Mesendoderm (in vitro differentiated cells): ENCODE measurements around the gene NUMB.

Experiments
- DNase-seq: peaks from one replicate; pipeline ENCODE4 v3.0.0; 2013
- H2AK5ac ChIP-seq: 2 replicates; pipeline ENCODE4 v1.6.1; 2013; ENCODE audit warnings: low read length, inconsistent platforms
- H2BK120ac ChIP-seq: 2 replicates; pipeline ENCODE4 v1.6.1; 2013; ENCODE audit warnings: low read depth, mild to moderate bottlenecking, low read length, moderate library complexity, mixed read lengths
- H2BK15ac ChIP-seq: replicated peaks from 2 replicates; pipeline ENCODE4 v1.6.1; 2013; ENCODE audit warnings: low read depth, mild to moderate bottlenecking, moderate library complexity
- H2BK5ac ChIP-seq: 2 replicates; pipeline ENCODE4 v1.6.1; 2013; ENCODE audit warnings: low read length, inconsistent platforms
- H3K18ac ChIP-seq: 2 replicates; pipeline ENCODE4 v1.6.1; 2013; ENCODE audit warnings: mild to moderate bottlenecking, low read length, mixed read lengths
- H3K23ac ChIP-seq: one replicate; pipeline ENCODE4 v1.6.1; 2013; ENCODE audit warnings: low read length
- H3K27ac ChIP-seq: 2 replicates; pipeline ENCODE4 v1.5.1; 2013; ENCODE audit warnings: low read depth, mild to moderate bottlenecking, inconsistent platforms, low read length, moderate library complexity
- H3K27me3 ChIP-seq: 2 replicates; pipeline ENCODE4 v1.6.1; 2013; ENCODE audit warnings: low read length, control low read depth, mild to moderate bottlenecking, inconsistent platforms; ENCODE audit not compliant: insufficient read depth, poor library complexity
- H3K36me3 ChIP-seq: 2 replicates; pipeline ENCODE4 v1.6.1; 2013; ENCODE audit warnings: low read length, inconsistent platforms; ENCODE audit not compliant: control insufficient read depth, insufficient read depth
- H3K4ac ChIP-seq: one replicate; pipeline ENCODE4 v1.6.1; 2013; ENCODE audit warnings: low read depth, mild to moderate bottlenecking, low read length, moderate library complexity
- H3K4me1 ChIP-seq: 2 replicates; pipeline ENCODE4 v1.6.1; 2013; ENCODE audit warnings: low read depth, low read length, inconsistent platforms; ENCODE audit not compliant: control insufficient read depth
- H3K4me2 ChIP-seq: 2 replicates; pipeline ENCODE4 v1.6.1; 2013; ENCODE audit warnings: low read length
- H3K4me3 ChIP-seq: 2 replicates; pipeline ENCODE4 v1.5.1; 2013; ENCODE audit warnings: mild to moderate bottlenecking, low read length
- H3K56ac ChIP-seq: one replicate; pipeline ENCODE4 v1.6.1; 2013; ENCODE audit warnings: low read length
- H3K79me1 ChIP-seq: 2 replicates; pipeline ENCODE4 v1.6.1; 2013; ENCODE audit warnings: low read length, inconsistent platforms
- H3K79me2 ChIP-seq: 2 replicates; pipeline ENCODE4 v1.6.1; 2013; ENCODE audit warnings: mild to moderate bottlenecking, low read length; ENCODE audit not compliant: control insufficient read depth, insufficient read depth
- H3K9ac ChIP-seq: 2 replicates; pipeline ENCODE4 v1.6.1; 2013; ENCODE audit warnings: low read length, inconsistent platforms
- H4K5ac ChIP-seq: one replicate; pipeline ENCODE4 v1.6.1; 2013; ENCODE audit warnings: low read length
- H4K8ac ChIP-seq: one replicate; pipeline ENCODE4 v1.6.1; 2013; ENCODE audit warnings: low read depth, mild to moderate bottlenecking, control low read depth, low read length, moderate library complexity
- WGBS: extraction: QIAGEN DNeasy Blood & Tissue Kit; methylation state at CpG from one replicate; pipeline ENCODE4 v1.1.7; 2013; ENCODE audit warnings: low lambda C conversion rate, missing lambda C conversion rate; ENCODE audit not compliant: insufficient coverage; ENCODE audit errors: extremely low coverage; 5-methylcytosine and 5-hydroxymethylcytosine counted together

The NUMB gene

GRCh38 chr14:73438993-73439392 is 19.4 kb downstream of the NUMB start:
- Histone ChIP-seq H3K27ac (no peak overlapping the region), H3K36me3 (no peaks in the 10 kb centered on the region), H3K9ac (no peak overlapping the region), H3K23ac (no peak overlapping the region), H2BK15ac (no peak overlapping the region), H3K27me3 (no peaks in the 10 kb centered on the region), H3K4me3 (no peak overlapping the region), H3K4ac (no peak overlapping the region), H3K4me2 (no peak overlapping the region), H3K4me1 (no peaks in the 10 kb centered on the region), H2BK120ac (no peak overlapping the region), H3K79me1 (peaks cover 5% of the 10 kb centered on the region), H4K5ac (no peak overlapping the region), H2BK5ac (no peak overlapping the region), H3K79me2 (peaks cover 4% of the 10 kb centered on the region), H2AK5ac (no peak overlapping the region), H3K18ac (no peak overlapping the region), H4K8ac (no peak overlapping the region), H3K56ac (no peak overlapping the region)
- no CpG with 5 or more reads among the region's 2 CpGs for WGBS
- DNase-seq: no peak

- WGBS: no CpG with 5 or more reads among the region's 2 CpGs
- no peak overlapping the region for H2BK120ac ChIP-seq
- no peak overlapping the region for H2BK5ac ChIP-seq
- H3K4me1 ChIP-seq: no peaks in the 10 kb centered on the region
- no peaks in the 10 kb centered on the region for H3K36me3 ChIP-seq
- H3K56ac ChIP-seq: no peak overlapping the region
- H3K4ac ChIP-seq: no peak overlapping the region
- H3K9ac ChIP-seq: no peak overlapping the region
- no peak overlapping the region for H2AK5ac ChIP-seq
- H3K18ac ChIP-seq: no peak overlapping the region
- no peak overlapping the region for H3K4me2 ChIP-seq
- no peak for DNase-seq
- H3K27ac ChIP-seq: no peak overlapping the region
- H3K23ac ChIP-seq: no peak overlapping the region
- H3K79me2 ChIP-seq: peaks cover 1% of the 10 kb centered on the region
- H3K79me1 ChIP-seq: peaks cover 4% of the 10 kb centered on the region
- H4K8ac ChIP-seq: no peak overlapping the region
- no peaks in the 10 kb centered on the region for H3K27me3 ChIP-seq
- no peak overlapping the region for H2BK15ac ChIP-seq
- H4K5ac ChIP-seq: no peak overlapping the region
- no peak overlapping the region for H3K4me3 ChIP-seq
These were observed 21.1 kb downstream of the NUMB start for GRCh38 chr14:73437206-73437605.

- Histone ChIP-seq H2BK120ac (no peak overlapping the region), H3K56ac (no peak overlapping the region), H3K27me3 (no peaks in the 10 kb centered on the region), H3K79me1 (no peaks in the 10 kb centered on the region), H3K79me2 (no peaks in the 10 kb centered on the region), H4K8ac (no peak overlapping the region), H2BK5ac (no peak overlapping the region), H3K18ac (no peak overlapping the region), H2AK5ac (no peak overlapping the region), H3K4me3 (no peak overlapping the region), H2BK15ac (no peak overlapping the region), H3K4ac (no peak overlapping the region), H3K4me1 (no peaks in the 10 kb centered on the region), H3K27ac (no peak overlapping the region), H3K36me3 (no peaks in the 10 kb centered on the region), H4K5ac (no peak overlapping the region), H3K23ac (no peak overlapping the region), H3K4me2 (no peak overlapping the region), H3K9ac (no peak overlapping the region)
- DNase-seq: no peak
- WGBS: no CpG with 5 or more reads among the region's 3 CpGs
These were observed 26.2 kb downstream of the NUMB start for GRCh38 chr14:73432124-73432523.

- no peak for DNase-seq
- no CpG with 5 or more reads among the region's 5 CpGs for WGBS
- Histone ChIP-seq H4K5ac (no peak overlapping the region), H3K36me3 (no peaks in the 10 kb centered on the region), H3K4ac (no peak overlapping the region), H3K56ac (no peak overlapping the region), H3K18ac (no peak overlapping the region), H3K23ac (no peak overlapping the region), H3K79me2 (no peaks in the 10 kb centered on the region), H2AK5ac (no peak overlapping the region), H3K4me1 (no peaks in the 10 kb centered on the region), H3K79me1 (no peaks in the 10 kb centered on the region), H4K8ac (no peak overlapping the region), H2BK5ac (no peak overlapping the region), H3K27ac (no peak overlapping the region), H2BK15ac (no peak overlapping the region), H3K27me3 (no peaks in the 10 kb centered on the region), H3K9ac (no peak overlapping the region), H3K4me2 (no peak overlapping the region), H3K4me3 (no peak overlapping the region), H2BK120ac (no peak overlapping the region)
These were observed 30.0 kb downstream of the NUMB start for GRCh38 chr14:73428353-73428824.

- Histone ChIP-seq H3K4me3 (no peak overlapping the region), H4K5ac (no peak overlapping the region), H3K23ac (no peak overlapping the region), H3K9ac (no peak overlapping the region), H3K79me1 (no peaks in the 10 kb centered on the region), H3K79me2 (no peaks in the 10 kb centered on the region), H3K27me3 (no peaks in the 10 kb centered on the region), H2BK15ac (no peak overlapping the region), H3K4me2 (no peak overlapping the region), H3K18ac (no peak overlapping the region), H3K36me3 (no peaks in the 10 kb centered on the region), H3K4ac (no peak overlapping the region), H3K56ac (no peak overlapping the region), H2BK5ac (no peak overlapping the region), H2AK5ac (no peak overlapping the region), H3K4me1 (no peaks in the 10 kb centered on the region), H3K27ac (no peak overlapping the region), H2BK120ac (no peak overlapping the region), H4K8ac (no peak overlapping the region)
- no peak for DNase-seq
- 100% methylated on average over 2 of the region's 4 CpGs for WGBS
These were observed 30.7 kb downstream of the NUMB start for GRCh38 chr14:73427516-73428264.

- DNase-seq: no peak
- no peak overlapping the region for H3K9ac ChIP-seq
- no peak overlapping the region for H4K8ac ChIP-seq
- no peak overlapping the region for H3K56ac ChIP-seq
- H3K27me3 ChIP-seq: no peaks in the 10 kb centered on the region
- H3K36me3 ChIP-seq: no peaks in the 10 kb centered on the region
- H2BK120ac ChIP-seq: no peak overlapping the region
- no peak overlapping the region for H3K4ac ChIP-seq
- peaks cover 2% of the 10 kb centered on the region for H3K79me2 ChIP-seq
- no peak overlapping the region for H3K23ac ChIP-seq
- no peak overlapping the region for H3K4me3 ChIP-seq
- no peak overlapping the region for H3K4me2 ChIP-seq
- no CpG with 5 or more reads among the region's 5 CpGs for WGBS
- no peak overlapping the region for H4K5ac ChIP-seq
- H2AK5ac ChIP-seq: no peak overlapping the region
- no peak overlapping the region for H2BK15ac ChIP-seq
- peaks cover 2% of the 10 kb centered on the region for H3K4me1 ChIP-seq
- no peak overlapping the region for H3K18ac ChIP-seq
- H3K27ac ChIP-seq: no peak overlapping the region
- H3K79me1 ChIP-seq: peaks cover 2% of the 10 kb centered on the region
- H2BK5ac ChIP-seq: no peak overlapping the region
These were observed 31.5 kb downstream of the NUMB start for GRCh38 chr14:73426877-73427276.
